ENCODE measurements around the gene LRRC8E. TPM values are rescaled to one million over a fixed set of nuclear protein-coding genes. Genes with fewer than 3 reads are reported as not detected.

The LRRC8E gene
- 3.1 and 3.8 TPM in 2 replicates for total RNA-seq

GRCh38 chr19:7888145-7888825, at the start of gene LRRC8E:
TSS of gene LRRC8E (plus strand) at chr19:7888510. CDS start at chr19:7895604, 7,094 bp downstream.

DNA sequence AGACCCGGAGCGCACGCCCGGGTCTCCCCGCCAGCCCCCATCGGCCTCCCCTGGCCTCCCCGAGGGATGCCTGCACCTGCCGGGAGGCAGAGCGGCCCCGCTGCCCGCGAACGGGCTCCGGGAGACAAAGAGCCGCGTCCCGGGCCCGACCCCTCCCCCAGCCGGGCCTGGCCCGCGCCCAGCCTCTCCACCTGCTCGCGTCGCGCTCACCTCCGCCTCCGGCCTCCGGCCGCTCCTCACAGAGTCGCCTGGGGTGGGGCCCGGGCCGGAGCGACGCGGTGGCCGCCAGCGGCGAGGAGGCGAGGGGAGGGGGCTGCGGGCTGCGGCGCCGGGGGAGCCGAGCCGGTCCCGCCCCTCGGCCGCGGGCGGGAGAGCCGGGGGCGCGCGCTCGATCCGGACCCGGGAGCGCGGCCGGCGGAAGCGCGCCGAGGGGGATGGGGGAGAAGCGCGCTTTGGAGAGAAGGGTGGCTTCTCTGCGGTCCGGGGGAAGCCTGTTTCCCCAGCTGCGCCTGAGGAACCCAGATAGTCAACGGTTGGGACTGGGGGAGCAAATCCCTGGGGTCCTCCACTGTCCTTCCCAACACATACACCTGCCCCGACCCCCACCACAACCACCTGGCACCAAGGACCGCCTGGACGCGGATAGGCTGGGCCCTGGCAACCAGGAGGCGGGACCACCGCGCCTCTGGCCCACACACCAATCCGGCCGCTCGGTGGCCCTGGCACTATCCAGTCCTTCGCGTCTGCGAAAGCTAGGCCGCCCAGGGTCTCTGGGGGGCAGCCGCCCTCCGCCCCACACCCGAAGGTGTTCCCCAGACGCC, 14.0 kb upstream of the LRRC8E start, which contains the start of gene PRR36:
TSS of gene PRR36 (minus strand) at position 315 of the 821 bp plus-strand sequence. CDS start 701 bp downstream, outside the sequence.

GRCh38 chr19:7903244-7904073, 15.1 kb downstream of the LRRC8E start, which contains the start of gene MAP2K7:
TSS of gene MAP2K7 (plus strand) at chr19:7903877. CDS start at chr19:7903945, 68 bp downstream.

GRCh38 chr19:7914598-7915045, 26.3 kb downstream of the LRRC8E start, which contains the start of gene TGFBR3L:
TSS of gene TGFBR3L (plus strand) at chr19:7914830.

GRCh38 chr19:7919610-7920518, 31.6 kb downstream of the LRRC8E start, which contains the start of gene SNAPC2:
TSS of gene SNAPC2 (plus strand) at chr19:7920338. CDS start at chr19:7920367, 29 bp downstream.

GRCh38 chr19:7926021-7926726, 37.9 kb downstream of the LRRC8E start, which contains the start of gene CTXN1:
TSS of gene CTXN1 (minus strand) at chr19:7926135. CDS start at chr19:7925538, 597 bp downstream.

DNA sequence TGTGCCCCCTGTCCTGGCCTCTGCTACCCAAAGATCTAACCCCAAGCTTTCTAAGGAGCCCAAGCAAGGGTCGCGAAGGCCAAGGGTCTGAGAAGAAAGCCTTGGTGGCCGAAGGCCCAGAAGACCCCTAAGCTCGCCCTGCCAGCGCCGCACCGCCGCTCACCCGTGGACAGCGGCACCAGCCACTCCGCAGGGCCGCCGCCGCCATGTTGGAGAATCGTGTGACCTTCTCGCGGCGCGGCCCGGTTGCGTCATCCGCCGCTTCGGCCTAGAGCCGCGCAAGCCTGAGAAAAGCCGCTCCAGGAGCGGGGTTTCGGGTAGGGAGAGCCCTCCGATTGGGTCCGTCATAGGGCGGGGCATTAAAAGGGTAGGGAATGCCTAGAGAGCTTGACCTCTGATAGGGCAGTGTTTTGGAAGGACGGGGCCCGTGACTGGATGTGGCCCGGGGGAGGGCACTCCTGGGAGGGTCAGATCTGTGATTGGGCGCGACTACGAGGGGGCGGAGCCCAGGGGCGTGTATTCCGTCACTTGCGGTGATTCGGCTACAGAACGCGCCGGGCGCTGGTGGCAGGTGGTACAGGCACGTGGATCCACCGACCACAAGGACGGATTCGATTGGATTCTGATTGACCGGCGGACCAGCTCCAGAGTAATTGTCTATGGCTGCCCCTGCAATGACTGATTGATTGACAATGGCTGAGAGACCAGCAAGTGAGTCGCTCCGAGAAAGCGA, 55.3 kb downstream of the LRRC8E start, which contains the start of gene TIMM44:
TSS of gene TIMM44 (minus strand) at position 223 of the 733 bp plus-strand sequence. CDS start at position 208, 15 bp downstream.

Other genes with a start within 250 kb of the LRRC8E start
- not detected in 2 replicates for gene RETN, start 219.5 kb upstream of the LRRC8E start, total RNA-seq
- gene MCEMP1, start 211.4 kb upstream of the LRRC8E start, total RNA-seq, result not detected in 2 replicates
- gene TRAPPC5, start 207.7 kb upstream of the LRRC8E start, total RNA-seq, result 64.4 and 67.2 TPM in 2 replicates
- gene FCER2, start 186.4 kb upstream of the LRRC8E start, total RNA-seq, result not detected in 2 replicates
- not detected in 2 replicates for gene CLEC4G, start 156.4 kb upstream of the LRRC8E start, total RNA-seq
- gene CD209, start 141.0 kb upstream of the LRRC8E start, total RNA-seq, result not detected in 2 replicates
- gene CLEC4M, start 125.3 kb upstream of the LRRC8E start, total RNA-seq, result not detected in 2 replicates
- gene EVI5L, start 58.3 kb upstream of the LRRC8E start, total RNA-seq, result 22.3 and 22.4 TPM in 2 replicates
- gene PRR36, start 14.1 kb upstream of the LRRC8E start, total RNA-seq, result 0.10 TPM in 1 of 2 replicates, not detected in the other
- gene MAP2K7, start 15.4 kb downstream of the LRRC8E start, total RNA-seq, result 17.1 and 17.7 TPM in 2 replicates
- 1.6 and 5.6 TPM in 2 replicates for gene TGFBR3L, start 26.3 kb downstream of the LRRC8E start, total RNA-seq
- 14.9 and 19.0 TPM in 2 replicates for gene SNAPC2, start 31.8 kb downstream of the LRRC8E start, total RNA-seq
- 2.5 and 7.4 TPM in 2 replicates for gene CTXN1, start 37.6 kb downstream of the LRRC8E start, total RNA-seq
- gene TIMM44, start 55.2 kb downstream of the LRRC8E start, total RNA-seq, result 24.8 and 36.8 TPM in 2 replicates
- 59.9 and 67.5 TPM in 2 replicates for gene ELAVL1, start 117.1 kb downstream of the LRRC8E start, total RNA-seq
- not detected in 2 replicates for gene CCL25, start 164.2 kb downstream of the LRRC8E start, total RNA-seq

Data from smooth muscle cell of the pulmonary artery (primary cell).